SK-N-SH treated with all-trans-retinoic acid at 6 μM for 48 hours (cell line): ENCODE measurements around the gene HSD3B2.

Experiments used
- ARNTL ChIP-seq: fragments of 450-650 bp; formaldehyde crosslinking; IDR thresholded peaks from 2 replicates; pipeline ENCODE4 v1.5.0; 2020; ENCODE audit warnings: low read depth, mild to moderate bottlenecking, moderate library complexity, borderline replicate concordance
- GLIS3 ChIP-seq: fragments of 250-450 bp; sonication (Bioruptor Pico); IDR thresholded peaks from 2 replicates; pipeline ENCODE4 v1.5.0; 2020; ENCODE audit warnings: mild to moderate bottlenecking, moderate library complexity
- OSR1 ChIP-seq: fragments of 250-450 bp; sonication (Bioruptor Pico); IDR thresholded peaks from 2 replicates; pipeline ENCODE4 v1.8.0; 2022; ENCODE audit warnings: moderate library complexity, mild to moderate bottlenecking, inconsistent platforms
- PATZ1 ChIP-seq: fragments of 250-450 bp; sonication (Bioruptor Pico); IDR thresholded peaks from 2 replicates; pipeline ENCODE4 v1.8.0; 2020; ENCODE audit warnings: mild to moderate bottlenecking, moderate library complexity, borderline replicate concordance
- POU6F1 ChIP-seq: fragments of 250-450 bp; sonication (Bioruptor Pico); IDR thresholded peaks from 2 replicates; pipeline ENCODE4 v1.8.0; 2021; ENCODE audit warnings: low read depth, mild to moderate bottlenecking, moderate library complexity, borderline replicate concordance
- PPARA ChIP-seq: fragments of 250-450 bp; sonication (Bioruptor Pico); IDR thresholded peaks from 2 replicates; pipeline ENCODE4 v1.5.0; 2020; ENCODE audit warnings: mild to moderate bottlenecking, borderline replicate concordance
- SNAI2 ChIP-seq: fragments of 250-450 bp; sonication (Bioruptor Pico); IDR thresholded peaks from 2 replicates; pipeline ENCODE4 v1.5.0; 2020; ENCODE audit warnings: mild to moderate bottlenecking, moderate library complexity
- ZFP3 ChIP-seq: fragments of 250-450 bp; sonication (Bioruptor Pico); IDR thresholded peaks from 2 replicates; pipeline ENCODE4 v1.5.0; 2020; ENCODE audit warnings: mild to moderate bottlenecking, moderate library complexity
- ZFP30 ChIP-seq: fragments of 450-650 bp; formaldehyde crosslinking; IDR thresholded peaks from 2 replicates; pipeline ENCODE4 v1.5.0; 2022; ENCODE audit warnings: mild to moderate bottlenecking, moderate library complexity
- ZNF565 ChIP-seq: fragments of 450-650 bp; formaldehyde crosslinking; conservative IDR thresholded peaks from 2 replicates; pipeline ENCODE4 v1.5.0; 2020; ENCODE audit warnings: low read depth, mild to moderate bottlenecking, moderate library complexity
- ZNF70 ChIP-seq: fragments of 450-650 bp; formaldehyde crosslinking; IDR thresholded peaks from 2 replicates; pipeline ENCODE4 v1.5.0; 2020; ENCODE audit warnings: mild to moderate bottlenecking, moderate library complexity
- ZNF8 ChIP-seq: fragments of 450-650 bp; formaldehyde crosslinking; IDR thresholded peaks from 2 replicates; pipeline ENCODE4 v1.5.0; 2020; ENCODE audit warnings: mild to moderate bottlenecking, moderate library complexity
- TF ChIP-seq, protein P1 (sequence below): fragments of 250-450 bp; sonication (Bioruptor Pico); IDR thresholded peaks from 2 replicates; pipeline ENCODE4 v1.5.1; 2020; ENCODE audit warnings: low read depth, mild to moderate bottlenecking, moderate library complexity

- TF ChIP-seq, protein P1, sequence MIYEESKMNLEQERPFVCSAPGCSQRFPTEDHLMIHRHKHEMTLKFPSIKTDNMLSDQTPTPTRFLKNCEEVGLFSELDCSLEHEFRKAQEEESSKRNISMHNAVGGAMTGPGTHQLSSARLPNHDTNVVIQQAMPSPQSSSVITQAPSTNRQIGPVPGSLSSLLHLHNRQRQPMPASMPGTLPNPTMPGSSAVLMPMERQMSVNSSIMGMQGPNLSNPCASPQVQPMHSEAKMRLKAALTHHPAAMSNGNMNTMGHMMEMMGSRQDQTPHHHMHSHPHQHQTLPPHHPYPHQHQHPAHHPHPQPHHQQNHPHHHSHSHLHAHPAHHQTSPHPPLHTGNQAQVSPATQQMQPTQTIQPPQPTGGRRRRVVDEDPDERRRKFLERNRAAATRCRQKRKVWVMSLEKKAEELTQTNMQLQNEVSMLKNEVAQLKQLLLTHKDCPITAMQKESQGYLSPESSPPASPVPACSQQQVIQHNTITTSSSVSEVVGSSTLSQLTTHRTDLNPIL, result no peak
- no peak for TF ChIP-seq PATZ1 (CRISPR knock-in tag)
- TF ChIP-seq PPARA (CRISPR knock-in tag), result no peak
- no peak for TF ChIP-seq ZNF565 (CRISPR knock-in tag)
- no peak for TF ChIP-seq GLIS3 (CRISPR knock-in tag)
- TF ChIP-seq ZFP30 (CRISPR knock-in tag), result no peak
- no peak for TF ChIP-seq SNAI2
- TF ChIP-seq ARNTL (CRISPR knock-in tag), result no peak
- no peak for TF ChIP-seq ZNF8
- no peak for TF ChIP-seq ZFP3
- TF ChIP-seq POU6F1 (CRISPR knock-in tag), result no peak
- no peak for TF ChIP-seq OSR1 (CRISPR knock-in tag)
- no peak for TF ChIP-seq ZNF70 (CRISPR knock-in tag)
Observed at GRCh38 chr1:119368554-119368953, 46.4 kb upstream of the HSD3B2 start, which contains the start of gene HAO2.
